IMR-90 (cell line): ENCODE measurements around the gene NPFF. TPM values are rescaled to one million over a fixed set of nuclear protein-coding genes. Genes with fewer than 3 reads are reported as not detected.
A peak's percentile ranks its signal among the peaks of the same experiment; 100 is the strongest.

Source experiments
- ATAC-seq: fragments of 200-7000 bp; cut with Tn5 transposase; 2 replicates; pipeline ENCODE4 v1.9.1; 2020; ENCODE audit warnings: low read depth, mild to moderate bottlenecking, moderate library complexity
- BruUV-seq: library from RNA; stranded (reverse); fragments of 400-500 nt; replicated peaks from 2 replicates; lab custom pipeline; 2021; lab: Mats Ljungman, UMichigan
- CTCF ChIA-PET: fragments of 300-600 bp; formaldehyde crosslinking; extraction: SDS; loops from one replicate; lab custom pipeline; 2021; ENCODE audit warnings: antibody characterized with exemption; lab: Yijun Ruan, JAX
- POLR2A ChIA-PET: fragments of 300-600 bp; sonication (Branson Sonifier 250); formaldehyde crosslinking; loops from one replicate; lab custom pipeline; 2022; ENCODE audit warnings: antibody characterized with exemption; ENCODE audit not compliant: unreplicated experiment; lab: Charles Lee
- DNase-seq: peaks from one replicate; pipeline ENCODE4 v3.0.0; 2013
- H2AFZ ChIP-seq: replicated peaks from 2 replicates; pipeline ENCODE3; 2013; ENCODE audit warnings: low read length, mild to moderate bottlenecking; ENCODE audit not compliant: poor library complexity
- H2AK5ac ChIP-seq: 2 replicates; pipeline ENCODE4 v1.6.1; 2013; ENCODE audit warnings: low read depth, low read length, inconsistent platforms
- H2AK9ac ChIP-seq: replicated peaks from 2 replicates; pipeline ENCODE3; 2013; ENCODE audit warnings: mild to moderate bottlenecking, low read depth, low read length, moderate library complexity; ENCODE audit not compliant: poor library complexity
- H2BK120ac ChIP-seq: 2 replicates; pipeline ENCODE4 v1.6.1; 2013; ENCODE audit warnings: low read depth, low read length, inconsistent platforms
- H2BK15ac ChIP-seq: 3 replicates; pipeline ENCODE4 v1.6.1; 2013; ENCODE audit warnings: low read depth, low read length, inconsistent platforms
- H2BK20ac ChIP-seq: 2 replicates; pipeline ENCODE4 v1.6.1; 2013; ENCODE audit warnings: low read depth, mild to moderate bottlenecking, inconsistent platforms, low read length, moderate library complexity
- H2BK5ac ChIP-seq: 2 replicates; pipeline ENCODE4 v1.6.1; 2013; ENCODE audit warnings: mild to moderate bottlenecking, low read depth, low read length, inconsistent platforms; ENCODE audit not compliant: poor library complexity, severe bottlenecking
- H3K14ac ChIP-seq: replicated peaks from 2 replicates; pipeline ENCODE4 v1.6.1; 2013; ENCODE audit warnings: low read depth, low read length, inconsistent platforms
- H3K18ac ChIP-seq: 2 replicates; pipeline ENCODE4 v1.6.1; 2013; ENCODE audit warnings: low read depth, low read length, control low read depth
- H3K23ac ChIP-seq: 2 replicates; pipeline ENCODE4 v1.6.1; 2013; ENCODE audit warnings: low read depth, low read length, inconsistent platforms
- H3K27ac ChIP-seq: 2 replicates; pipeline ENCODE4 v1.5.1; 2013; ENCODE audit warnings: mild to moderate bottlenecking, control low read depth, low read length; ENCODE audit not compliant: insufficient read depth
- H3K27me3 ChIP-seq: 2 replicates; pipeline ENCODE4 v1.6.1; 2013; ENCODE audit warnings: low read length; ENCODE audit not compliant: control insufficient read depth, insufficient read depth
- H3K36me3 ChIP-seq: 2 replicates; pipeline ENCODE4 v1.6.1; 2013; ENCODE audit warnings: low read length, mixed read lengths; ENCODE audit not compliant: control insufficient read depth, insufficient read depth
- H3K4ac ChIP-seq: 2 replicates; pipeline ENCODE4 v1.6.1; 2013; ENCODE audit warnings: low read depth, low read length, inconsistent platforms
- H3K4me1 ChIP-seq: 2 replicates; pipeline ENCODE4 v1.6.1; 2013; ENCODE audit warnings: low read length, mixed read lengths; ENCODE audit not compliant: control insufficient read depth, insufficient read depth
- H3K4me2 ChIP-seq: 2 replicates; pipeline ENCODE4 v1.6.1; 2013; ENCODE audit warnings: low read depth, mild to moderate bottlenecking, control low read depth, low read length, moderate library complexity
- H3K4me3 ChIP-seq: 2 replicates; pipeline ENCODE4 v1.5.1; 2013; ENCODE audit warnings: low read depth, mild to moderate bottlenecking, control low read depth, low read length, moderate library complexity; ENCODE audit not compliant: insufficient read depth
- H3K56ac ChIP-seq: 2 replicates; pipeline ENCODE4 v1.6.1; 2013; ENCODE audit warnings: low read length, inconsistent platforms; ENCODE audit not compliant: insufficient read depth; ENCODE audit errors: extremely low read depth
- H3K79me1 ChIP-seq, 2 experiments: 2 replicates each; pipeline ENCODE4 v1.6.1; 2013; ENCODE audit warnings: low read length in 2 of 2, inconsistent platforms in 1 of 2, low read depth in 1 of 2
- H3K9ac ChIP-seq: 2 replicates; pipeline ENCODE4 v1.6.1; 2013; ENCODE audit warnings: low read depth, low read length, control low read depth
- H3K9me1 ChIP-seq: 2 replicates; pipeline ENCODE4 v1.6.1; 2013; ENCODE audit warnings: low read length, inconsistent platforms; ENCODE audit not compliant: insufficient read depth
- H3K9me3 ChIP-seq: 2 replicates; pipeline ENCODE4 v1.6.1; 2013; ENCODE audit warnings: low read length; ENCODE audit not compliant: control insufficient read depth, insufficient read depth
- H4K20me1 ChIP-seq: 2 replicates; pipeline ENCODE4 v1.6.1; 2013; ENCODE audit warnings: low read length, inconsistent platforms; ENCODE audit not compliant: insufficient read depth
- H4K5ac ChIP-seq: 2 replicates; pipeline ENCODE4 v1.6.1; 2013; ENCODE audit warnings: mild to moderate bottlenecking, low read depth, low read length, control low read depth
- H4K8ac ChIP-seq, 2 experiments: 2 replicates each; pipeline ENCODE4 v1.6.1; 2013; ENCODE audit warnings: low read depth in 2 of 2, low read length in 2 of 2, control low read depth in 1 of 2, inconsistent platforms in 1 of 2
- H4K91ac ChIP-seq: 2 replicates; pipeline ENCODE4 v1.6.1; 2013; ENCODE audit warnings: low read depth, low read length, inconsistent platforms; ENCODE audit not compliant: insufficient read depth
- FOS ChIP-seq: fragments of 150-350 bp; IDR thresholded peaks from 2 replicates; pipeline ENCODE4 v1.6.1; 2016; ENCODE audit warnings: low read depth, low read length
- SMC3 ChIP-seq: fragments of 150-350 bp; IDR thresholded peaks from 2 replicates; pipeline ENCODE4 v1.6.1; 2016; ENCODE audit warnings: low read depth, mild to moderate bottlenecking, antibody characterized with exemption, low read length, moderate library complexity
- WGBS, 2 experiments: methylation state at CpG; one replicate each; pipeline versions ENCODE4 v1.1.5 to v1.1.7; 2013; ENCODE audit warnings: missing lambda C conversion rate in 2 of 2; ENCODE audit not compliant: insufficient read length in 1 of 2; ENCODE audit errors: extremely low coverage in 2 of 2; 5-methylcytosine and 5-hydroxymethylcytosine counted together
- dilution Hi-C: fragments of 300-500 bp; cut with HindIII; formaldehyde crosslinking; loops from one replicate; pipeline ENCODE4 v1.14.3; 2018; ENCODE audit warnings: low sequenced_read_pairs; ENCODE audit not compliant: unreplicated experiment
- in situ Hi-C: fragments of 300-500 bp; cut with MboI; formaldehyde crosslinking; loops from 3 replicates; pipeline ENCODE4 v1.14.3; 2019; ENCODE audit warnings: low sequenced_read_pairs, inconsistent platforms, mixed read lengths
- intact Hi-C: fragments of 100-400 bp; cut with micrococcal nuclease; formaldehyde crosslinking; loops from 2 replicates; pipeline ENCODE4 v1.10.0; 2022
- polyA plus RNA-seq, 3 experiments: library from polyadenylated mRNA; depleted of rRNA; stranded (reverse); fragments of >200 nt; gene quantifications; 2 replicates each; pipeline ENCODE4 v1.2.3, GENCODE V29; 2012; ENCODE audit warnings: low replicate concordance in 1 of 3
- total RNA-seq: library from RNA; depleted of rRNA; stranded (reverse); fragments of >200 nt; gene quantifications from 2 replicates; pipeline ENCODE4 v1.2.3, GENCODE V29; 2012
- TF ChIP-seq, protein P1 (sequence below): fragments of 150-350 bp; IDR thresholded peaks from 2 replicates; pipeline ENCODE4 v1.6.1; 2017; ENCODE audit warnings: mild to moderate bottlenecking, antibody characterized with exemption, low read length, low read depth

Gene NPFF
- total and polyA plus RNA-seq, 2 of the 4 experiments (the other 2 are of a cell fraction): not detected

DNA sequence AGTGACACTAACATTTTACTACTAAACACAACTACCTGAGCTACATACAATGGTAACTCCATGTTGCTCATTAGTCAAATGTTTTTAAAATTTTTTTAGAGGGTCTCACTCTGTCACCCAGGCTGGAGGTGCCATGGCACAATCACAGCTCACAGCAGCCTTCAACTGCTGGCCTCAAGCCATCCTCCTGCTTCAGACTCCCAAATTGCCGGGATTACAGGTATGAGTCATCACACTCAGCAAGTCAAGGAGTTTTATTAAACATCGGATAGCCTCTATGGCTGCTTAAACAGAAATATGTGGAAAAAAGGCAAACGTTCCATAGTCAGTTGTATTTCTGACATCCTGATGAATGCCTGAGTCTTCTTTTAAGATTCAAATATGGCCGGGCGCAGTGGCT is 11.1 kb upstream of the NPFF start:
- no TSS peak for BruUV-seq

More for the DNA sequence above, 11.1 kb upstream of the NPFF start:
- Histone ChIP-seq H4K8ac (no peak overlapping the region), H3K9ac (no peak overlapping the region), H4K20me1 (no peaks in the 10 kb centered on the region; the same call in 1 of the 2 replicates), H3K9me3 (no peaks in the 10 kb centered on the region), H3K18ac (no peak overlapping the region), H2BK15ac (no peak overlapping the region), H2BK120ac (no peak overlapping the region), H3K56ac (no peak overlapping the region), H3K4me1 (peaks cover 2% of the 10 kb centered on the region; the same call in 1 of the 2 replicates), H3K14ac (no peak overlapping the region), H3K27ac (no peak overlapping the region), H4K91ac (no peak overlapping the region), H3K4me2 (no peak overlapping the region), H3K4ac (no peak overlapping the region), H2AK9ac (no peak overlapping the region), H3K23ac (no peak overlapping the region), H3K9me1 (no peaks in the 10 kb centered on the region), H4K5ac (no peak overlapping the region), H3K36me3 (peaks cover 49% of the 10 kb centered on the region), H3K4me3 (no peak overlapping the region), H2AFZ (no peak overlapping the region), H2BK5ac (no peak overlapping the region), H3K27me3 (no peaks in the 10 kb centered on the region), H2BK20ac (no peak overlapping the region), H3K79me1 (peaks cover 0 to 3% of the 10 kb centered on the region in 2 experiments; a peak in 1 of 4 replicates), H2AK5ac (no peak overlapping the region)
- CTCF ChIA-PET: interaction anchor here (1.0 kb wide), 1 partner anchor 10 kb away, joined by 3 read pairs; no protein-coding TSS in a partner anchor
- dilution Hi-C loops (no loop called here), intact Hi-C loops (no loop called here), in situ Hi-C loops (loop anchor here (10.0 kb wide), 1 partner anchor 304 kb away; no protein-coding TSS in a partner anchor)
- 78% methylated on average over 3 of the region's 5 CpGs; no CpG with 5 or more reads in 1 of the 2 experiments for WGBS, 2 experiments
- POLR2A ChIA-PET: no interaction called here
- ATAC-seq (peak; percentile 16; the same call in 1 of the 2 replicates), DNase-seq (peak; percentile 41)
- TF ChIP-seq SMC3: no peak
- TF ChIP-seq, protein P1, sequence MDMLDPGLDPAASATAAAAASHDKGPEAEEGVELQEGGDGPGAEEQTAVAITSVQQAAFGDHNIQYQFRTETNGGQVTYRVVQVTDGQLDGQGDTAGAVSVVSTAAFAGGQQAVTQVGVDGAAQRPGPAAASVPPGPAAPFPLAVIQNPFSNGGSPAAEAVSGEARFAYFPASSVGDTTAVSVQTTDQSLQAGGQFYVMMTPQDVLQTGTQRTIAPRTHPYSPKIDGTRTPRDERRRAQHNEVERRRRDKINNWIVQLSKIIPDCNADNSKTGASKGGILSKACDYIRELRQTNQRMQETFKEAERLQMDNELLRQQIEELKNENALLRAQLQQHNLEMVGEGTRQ: no peak
- TF ChIP-seq FOS: peak; percentile 54; the same call in 1 of the 2 replicates
